GM23338 (cell line): ENCODE data around the gene RBM8A.

Source experiments
- CREB1 ChIP-seq: fragments of 250-450 bp; sonication (Bioruptor Pico); IDR thresholded peaks from 2 replicates; pipeline ENCODE4 v1.5.0; 2020; ENCODE audit warnings: low read depth, mild to moderate bottlenecking, moderate library complexity
- CTCF ChIP-seq, 2 experiments: fragments of 200-600 bp in 1 of 2; sonication (generic) in 1 of 2; conservative IDR thresholded peaks; 2 replicates each; pipeline versions ENCODE4 v1.5.1 to v1.6.1; 2016 to 2017; ENCODE audit warnings: antibody characterized with exemption in 2 of 2, low read depth in 2 of 2, mild to moderate bottlenecking in 2 of 2, moderate library complexity in 1 of 2
- EZH2 ChIP-seq: fragments of 200-600 bp; sonication (generic); IDR thresholded peaks from one replicate; pipeline ENCODE4 v1.8.0; 2017; ENCODE audit warnings: antibody characterized with exemption, mild to moderate bottlenecking, low read depth; ENCODE audit not compliant: unreplicated experiment
- EZH2phosphoT487 ChIP-seq: fragments of 200-600 bp; sonication (generic); IDR thresholded peaks from one replicate; pipeline ENCODE4 v1.8.1; 2018; ENCODE audit warnings: antibody characterized with exemption; ENCODE audit not compliant: unreplicated experiment
- JUNB ChIP-seq: IDR thresholded peaks from one replicate; pipeline ENCODE4 v1.6.1; 2016; ENCODE audit warnings: antibody characterized with exemption; ENCODE audit not compliant: unreplicated experiment
- POLR2AphosphoS5 ChIP-seq: IDR thresholded peaks from 2 replicates; pipeline ENCODE4 v1.6.1; 2016; ENCODE audit warnings: antibody characterized with exemption, low read depth
- STAT1 ChIP-seq: IDR thresholded peaks from one replicate; pipeline ENCODE4 v1.6.1; 2016; ENCODE audit warnings: antibody characterized with exemption; ENCODE audit not compliant: unreplicated experiment
- ZNF114 ChIP-seq: fragments of 250-450 bp; sonication (Bioruptor Pico); IDR thresholded peaks from 2 replicates; pipeline ENCODE4 v1.5.0; 2020; ENCODE audit warnings: mild to moderate bottlenecking, moderate library complexity
- ZNF331 ChIP-seq: fragments of 250-450 bp; sonication (Bioruptor Pico); IDR thresholded peaks from 2 replicates; pipeline ENCODE4 v1.5.0; 2020; ENCODE audit warnings: low read depth, mild to moderate bottlenecking, moderate library complexity
- ZNF462 ChIP-seq: fragments of 250-450 bp; sonication (Bioruptor Pico); IDR thresholded peaks from 2 replicates; pipeline ENCODE4 v1.5.0; 2020; ENCODE audit warnings: mild to moderate bottlenecking, moderate library complexity
- TF ChIP-seq, protein P1 (sequence below): IDR thresholded peaks from 2 replicates; pipeline ENCODE4 v1.6.1; 2016; ENCODE audit warnings: antibody characterized with exemption
- TF ChIP-seq, protein P2 (sequence below): IDR thresholded peaks from one replicate; pipeline ENCODE4 v1.6.1; 2018; ENCODE audit warnings: antibody characterized with exemption; ENCODE audit not compliant: unreplicated experiment

GRCh38 chr1:145949219-145949618, 21.9 kb upstream of the RBM8A start:
- TF ChIP-seq CTCF (conservative IDR thresholded peaks at IDR 0.05; ENCODE audit: low read depth in 2 of 2), result no peak
- no peak for TF ChIP-seq POLR2AphosphoS5
- TF ChIP-seq, protein P1, sequence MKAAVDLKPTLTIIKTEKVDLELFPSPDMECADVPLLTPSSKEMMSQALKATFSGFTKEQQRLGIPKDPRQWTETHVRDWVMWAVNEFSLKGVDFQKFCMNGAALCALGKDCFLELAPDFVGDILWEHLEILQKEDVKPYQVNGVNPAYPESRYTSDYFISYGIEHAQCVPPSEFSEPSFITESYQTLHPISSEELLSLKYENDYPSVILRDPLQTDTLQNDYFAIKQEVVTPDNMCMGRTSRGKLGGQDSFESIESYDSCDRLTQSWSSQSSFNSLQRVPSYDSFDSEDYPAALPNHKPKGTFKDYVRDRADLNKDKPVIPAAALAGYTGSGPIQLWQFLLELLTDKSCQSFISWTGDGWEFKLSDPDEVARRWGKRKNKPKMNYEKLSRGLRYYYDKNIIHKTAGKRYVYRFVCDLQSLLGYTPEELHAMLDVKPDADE, result no peak
- TF ChIP-seq JUNB, result no peak
- no peak for TF ChIP-seq EZH2
- TF ChIP-seq STAT1, result no peak
- no peak for TF ChIP-seq CREB1 (CRISPR knock-in tag)
- no peak for TF ChIP-seq EZH2phosphoT487
- TF ChIP-seq, protein P2, sequence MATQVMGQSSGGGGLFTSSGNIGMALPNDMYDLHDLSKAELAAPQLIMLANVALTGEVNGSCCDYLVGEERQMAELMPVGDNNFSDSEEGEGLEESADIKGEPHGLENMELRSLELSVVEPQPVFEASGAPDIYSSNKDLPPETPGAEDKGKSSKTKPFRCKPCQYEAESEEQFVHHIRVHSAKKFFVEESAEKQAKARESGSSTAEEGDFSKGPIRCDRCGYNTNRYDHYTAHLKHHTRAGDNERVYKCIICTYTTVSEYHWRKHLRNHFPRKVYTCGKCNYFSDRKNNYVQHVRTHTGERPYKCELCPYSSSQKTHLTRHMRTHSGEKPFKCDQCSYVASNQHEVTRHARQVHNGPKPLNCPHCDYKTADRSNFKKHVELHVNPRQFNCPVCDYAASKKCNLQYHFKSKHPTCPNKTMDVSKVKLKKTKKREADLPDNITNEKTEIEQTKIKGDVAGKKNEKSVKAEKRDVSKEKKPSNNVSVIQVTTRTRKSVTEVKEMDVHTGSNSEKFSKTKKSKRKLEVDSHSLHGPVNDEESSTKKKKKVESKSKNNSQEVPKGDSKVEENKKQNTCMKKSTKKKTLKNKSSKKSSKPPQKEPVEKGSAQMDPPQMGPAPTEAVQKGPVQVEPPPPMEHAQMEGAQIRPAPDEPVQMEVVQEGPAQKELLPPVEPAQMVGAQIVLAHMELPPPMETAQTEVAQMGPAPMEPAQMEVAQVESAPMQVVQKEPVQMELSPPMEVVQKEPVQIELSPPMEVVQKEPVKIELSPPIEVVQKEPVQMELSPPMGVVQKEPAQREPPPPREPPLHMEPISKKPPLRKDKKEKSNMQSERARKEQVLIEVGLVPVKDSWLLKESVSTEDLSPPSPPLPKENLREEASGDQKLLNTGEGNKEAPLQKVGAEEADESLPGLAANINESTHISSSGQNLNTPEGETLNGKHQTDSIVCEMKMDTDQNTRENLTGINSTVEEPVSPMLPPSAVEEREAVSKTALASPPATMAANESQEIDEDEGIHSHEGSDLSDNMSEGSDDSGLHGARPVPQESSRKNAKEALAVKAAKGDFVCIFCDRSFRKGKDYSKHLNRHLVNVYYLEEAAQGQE, result no peak
- no peak for TF ChIP-seq ZNF462 (CRISPR knock-in tag)
- no peak for TF ChIP-seq ZNF331 (CRISPR knock-in tag)
- TF ChIP-seq ZNF114 (CRISPR knock-in tag), result no peak
